Pancreas (tissue), 10 donors: ENCODE results near the gene SLAMF8. TPM values are rescaled to one million over a fixed set of nuclear protein-coding genes. Genes with fewer than 3 reads are reported as not detected.

Source experiments
- ATAC-seq, 4 donors: fragments of 200-7000 bp; cut with Tn5 transposase; one replicate each; pipeline versions ENCODE4 v1.8.0 to v1.9.1; 2020; ENCODE audit warnings: mild to moderate bottlenecking in 4 of 4, moderate library complexity in 4 of 4
- DNase-seq, 6 donors: peaks; one replicate each; pipeline ENCODE4 v3.0.0-alpha.2; 2020
- FAIRE-seq: peaks from 2 replicates; lab custom pipeline; 2012; peaks lifted over from hg19 to GRCh38; lab: Jason Lieb, UNC
- H3K27ac ChIP-seq, 4 donors: fragments of 200-600 bp; sonication (generic); 1 replicate in 3 of 4; 2 replicates in 1 of 4; pipeline versions ENCODE4 v1.5.0 to v1.8.0; 2020
- H3K27me3 ChIP-seq, 4 donors: fragments of 200-600 bp; one replicate each; pipeline ENCODE4 v1.8.0; 2021
- H3K36me3 ChIP-seq, 3 donors: fragments of 200-600 bp; sonication (generic) in 1 of 3; one replicate each; pipeline versions ENCODE4 v1.5.0 to v1.8.0; 2020 to 2021
- H3K4me1 ChIP-seq, 3 donors: fragments of 200-600 bp; one replicate each; pipeline ENCODE4 v1.8.0; 2021
- H3K4me3 ChIP-seq, 4 donors: fragments of 200-600 bp; sonication (generic) in 2 of 4; one replicate each; pipeline versions ENCODE4 v1.5.0 to v1.8.0; 2020 to 2021
- H3K9me3 ChIP-seq, 4 donors: fragments of 200-600 bp; one replicate each; pipeline ENCODE4 v1.8.0; 2021
- CTCF ChIP-seq, 4 donors: fragments of 200-600 bp; sonication (generic) in 3 of 4; IDR thresholded peaks; one replicate each; pipeline versions ENCODE4 v1.5.0 to v1.8.0; 2021; ENCODE audit warnings: antibody characterized with exemption in 4 of 4
- WGBS, 2 donors: extraction: QIAGEN DNeasy Blood & Tissue Kit; methylation state at CpG; one replicate each; pipeline ENCODE4 v1.1.7; 2013; 5-methylcytosine and 5-hydroxymethylcytosine counted together
- intact Hi-C, 3 donors: fragments of 100-400 bp; cut with DNase I; formaldehyde crosslinking; loops; one replicate each; pipeline versions ENCODE4 v1.11.1 to v1.14.2; 2022
- polyA plus RNA-seq, 2 donors: library from polyadenylated mRNA; stranded (reverse); fragments of 200-250 nt; gene quantifications; one replicate each; pipeline ENCODE4 v1.2.3, GENCODE V29; 2013
- total RNA-seq, 6 donors: library from RNA; stranded (reverse); fragmentation: NEBNext Ultra II Directional in 4 of 6; extraction: Animal tissue kit (Norgen Biotek cat#: 25700) in 4 of 6; gene quantifications; one replicate each; pipeline versions ENCODE4 v1.2.1 to v1.2.4, GENCODE V29; 2021 to 2023
- donor health status: healthy with polysubstance abuse.
- donor health status: DM: no; HTN: no; CAD: no; lungs with moderate emphysema.
- donor health status: DM: no; HTN: no; CAD: no.
- donor health status: control.
- donor health status: control.
- donor health status: Bipolar disorder and iron deficiency.
- donor health status: DM: yes; HTN: yes; CAD: no.
- donor health status: DM: no; HTN: no; CAD: no.
- donor health status: DM: no; HTN: no; CAD: no.
- donor health status: DM: yes; HTN: yes; CAD: no.

The SLAMF8 gene
- total and polyA plus RNA-seq, 8 donors = 0.38 to 8.8 (median 0.46) TPM; not detected in 1

GRCh38 chr1:159862031-159862430, 35.4 kb downstream of the SLAMF8 start:
- Histone ChIP-seq H3K9me3 (no peaks in the 10 kb centered on the region), H3K36me3 (no peaks in the 10 kb centered on the region), H3K27ac (no peak overlapping the region), H3K4me3 (no peak overlapping the region), H3K27me3 (no peaks in the 10 kb centered on the region), H3K4me1 (no peaks in the 10 kb centered on the region)
- intact Hi-C loops = no loop called here
- no peak for TF ChIP-seq CTCF (IDR thresholded peaks at IDR 0.05)
- ATAC-seq (no peak), FAIRE-seq (no peak), DNase-seq (no peak)
- WGBS, 2 donors = 68 to 86% methylated on average over 5 of the region's 5 CpGs

- Histone ChIP-seq H3K36me3 (no peaks in the 10 kb centered on the region), H3K4me1 (peaks cover under 1 to 4% (median 2%) of the 10 kb centered on the region in 3 donors), H3K4me3 (no peak within 1 kb of the TSS), H3K27ac (no peak within 1 kb of the TSS), H3K27me3 (no peaks in the 10 kb centered on the region), H3K9me3 (no peaks in the 10 kb centered on the region)
- ATAC-seq = no peak
- intact Hi-C loops = no loop called here
- DNase-seq = no peak
- TF ChIP-seq CTCF (IDR thresholded peaks at IDR 0.05) = no peak
- WGBS, 2 donors = 80 to 81% methylated on average over 4 of the region's 4 CpGs
- no peak for FAIRE-seq
Observed at GRCh38 chr1:159862557-159862956, 35.9 kb downstream of the SLAMF8 start, which contains the start of gene VSIG8. TSS of gene VSIG8 (minus strand) at chr1:159862657. CDS start at chr1:159862521, 136 bp downstream.

- Histone ChIP-seq H3K27me3 (no peaks in the 10 kb centered on the region), H3K36me3 (no peaks in the 10 kb centered on the region), H3K9me3 (no peaks in the 10 kb centered on the region), H3K4me3 (no peak overlapping the region), H3K4me1 (peaks cover 9 to 11% (median 10%) of the 10 kb centered on the region in 3 donors), H3K27ac (no peak overlapping the region)
- DNase-seq = no peak
- no peak for ATAC-seq
- TF ChIP-seq CTCF (IDR thresholded peaks at IDR 0.05) = no peak
- intact Hi-C loops = no loop called here
- WGBS, 2 donors = 82 to 95% methylated on average over 2 of the region's 2 CpGs
- no peak for FAIRE-seq
Observed at GRCh38 chr1:159864262-159864661, 37.6 kb downstream of the SLAMF8 start.

- no peaks in the 10 kb centered on the region for H3K27me3 ChIP-seq
- WGBS, 2 donors = 83 to 92% methylated on average over 1 of the region's 1 CpG
- ATAC-seq = no peak
- H3K4me3 ChIP-seq = no peak overlapping the region
- no peaks in the 10 kb centered on the region for H3K9me3 ChIP-seq
- TF ChIP-seq CTCF (IDR thresholded peaks at IDR 0.05) = no peak
- DNase-seq = no peak
- FAIRE-seq = no peak
- H3K36me3 ChIP-seq = no peaks in the 10 kb centered on the region
- intact Hi-C loops = no loop called here
- no peak overlapping the region for H3K27ac ChIP-seq
- H3K4me1 ChIP-seq = peaks cover 9 to 11% (median 10%) of the 10 kb centered on the region in 3 donors
Observed at GRCh38 chr1:159866066-159866465, 39.4 kb downstream of the SLAMF8 start.

GRCh38 chr1:159866905-159867663, 40.4 kb downstream of the SLAMF8 start:
- DNase-seq (peak in 3 of 6 donors; percentile 30 to 57 (median 36)), FAIRE-seq (no peak), ATAC-seq (peak; percentile 7 to 41 (median 40))
- WGBS, 2 donors = 69 to 71% methylated on average over 14 of the region's 14 CpGs
- Histone ChIP-seq H3K4me3 (no peak overlapping the region), H3K27ac (peak overlapping the region; percentile 66 to 79 (median 68)), H3K9me3 (no peaks in the 10 kb centered on the region), H3K27me3 (no peaks in the 10 kb centered on the region), H3K4me1 (peaks cover 9 to 11% (median 10%) of the 10 kb centered on the region in 3 donors), H3K36me3 (no peaks in the 10 kb centered on the region)
- intact Hi-C loops = no loop called here
- TF ChIP-seq CTCF (IDR thresholded peaks at IDR 0.05) = no peak
